H1 (cell line): ENCODE data around the gene GPANK1.

Experiments
- CHD1 ChIP-seq: IDR thresholded peaks from 2 replicates; pipeline ENCODE4 v1.6.1; 2012; ENCODE audit warnings: low read depth, low read length, improper control_type of control experiment
- CHD2 ChIP-seq: IDR thresholded peaks from 2 replicates; pipeline ENCODE4 v1.6.1; 2012; ENCODE audit warnings: low read length, improper control_type of control experiment
- EZH2 ChIP-seq: fragments of 200-600 bp; sonication (generic); IDR thresholded peaks from 2 replicates; pipeline ENCODE4 v1.7.1; 2012; ENCODE audit warnings: low read depth, mild to moderate bottlenecking, moderate library complexity, low read length, inconsistent platforms; ENCODE audit not compliant: severe bottlenecking
- GTF2F1 ChIP-seq: IDR thresholded peaks from 2 replicates; pipeline ENCODE4 v1.6.1; 2012; ENCODE audit warnings: low read depth, low read length, improper control_type of control experiment, borderline replicate concordance
- KDM4A ChIP-seq: IDR thresholded peaks from one replicate; pipeline ENCODE4 v1.7.1; 2012; ENCODE audit warnings: low read depth, mild to moderate bottlenecking, moderate library complexity, low read length, inconsistent platforms; ENCODE audit not compliant: severe bottlenecking
- MAFK ChIP-seq: IDR thresholded peaks from 2 replicates; pipeline ENCODE4 v1.6.1; 2012; ENCODE audit warnings: low read depth, mild to moderate bottlenecking, improper control_type of control experiment, low read length
- POLR2AphosphoS5 ChIP-seq: IDR thresholded peaks from 2 replicates; pipeline ENCODE4 v1.6.1; 2011; ENCODE audit warnings: low read depth, low read length
- RAD21 ChIP-seq, 2 experiments: IDR thresholded peaks in 1 of 2; conservative IDR thresholded peaks in 1 of 2; 2 replicates each; pipeline ENCODE4 v1.6.1; 2011; ENCODE audit warnings: low read depth in 2 of 2, low read length in 2 of 2, improper control_type of control experiment in 1 of 2, inconsistent platforms in 1 of 2, mild to moderate bottlenecking in 1 of 2, moderate library complexity in 1 of 2
- RFX5 ChIP-seq: IDR thresholded peaks from 2 replicates; pipeline ENCODE4 v1.6.1; 2011; ENCODE audit warnings: low read depth, low read length, improper control_type of control experiment, borderline replicate concordance
- SP1 ChIP-seq: IDR thresholded peaks from 2 replicates; pipeline ENCODE4 v1.6.1; 2011; ENCODE audit warnings: low read depth, low read length
- SP4 ChIP-seq: IDR thresholded peaks from 2 replicates; pipeline ENCODE4 v1.6.1; 2012; ENCODE audit warnings: low read length, inconsistent platforms
- SUZ12 ChIP-seq: fragments of 200-600 bp; sonication (generic); IDR thresholded peaks from 2 replicates; pipeline ENCODE4 v1.6.1; 2012; ENCODE audit warnings: mild to moderate bottlenecking, inconsistent platforms, low read length, moderate library complexity, mixed read lengths
- TF ChIP-seq, protein P1 (sequence below), 3 experiments: IDR thresholded peaks; 1 replicate in 2 of 3; 2 replicates in 1 of 3; pipeline versions ENCODE4 v1.5.1 to v1.6.1; 2011; ENCODE audit warnings: low read length in 3 of 3, mild to moderate bottlenecking in 3 of 3, inconsistent platforms in 2 of 3, low read depth in 1 of 3, moderate library complexity in 1 of 3; ENCODE audit not compliant: insufficient read depth in 1 of 3; ENCODE audit errors: control extremely low read depth in 1 of 3

GRCh38 chr6:31713465-31713864 is 48.7 kb upstream of the GPANK1 start:
- TF ChIP-seq, protein P1, sequence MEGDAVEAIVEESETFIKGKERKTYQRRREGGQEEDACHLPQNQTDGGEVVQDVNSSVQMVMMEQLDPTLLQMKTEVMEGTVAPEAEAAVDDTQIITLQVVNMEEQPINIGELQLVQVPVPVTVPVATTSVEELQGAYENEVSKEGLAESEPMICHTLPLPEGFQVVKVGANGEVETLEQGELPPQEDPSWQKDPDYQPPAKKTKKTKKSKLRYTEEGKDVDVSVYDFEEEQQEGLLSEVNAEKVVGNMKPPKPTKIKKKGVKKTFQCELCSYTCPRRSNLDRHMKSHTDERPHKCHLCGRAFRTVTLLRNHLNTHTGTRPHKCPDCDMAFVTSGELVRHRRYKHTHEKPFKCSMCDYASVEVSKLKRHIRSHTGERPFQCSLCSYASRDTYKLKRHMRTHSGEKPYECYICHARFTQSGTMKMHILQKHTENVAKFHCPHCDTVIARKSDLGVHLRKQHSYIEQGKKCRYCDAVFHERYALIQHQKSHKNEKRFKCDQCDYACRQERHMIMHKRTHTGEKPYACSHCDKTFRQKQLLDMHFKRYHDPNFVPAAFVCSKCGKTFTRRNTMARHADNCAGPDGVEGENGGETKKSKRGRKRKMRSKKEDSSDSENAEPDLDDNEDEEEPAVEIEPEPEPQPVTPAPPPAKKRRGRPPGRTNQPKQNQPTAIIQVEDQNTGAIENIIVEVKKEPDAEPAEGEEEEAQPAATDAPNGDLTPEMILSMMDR (IDR thresholded peaks at IDR 0.05; ENCODE audit: control extremely low read depth in 1 of 3, insufficient read depth in 1 of 3, low read depth in 1 of 3, low read length in 3 of 3): no peak
- no peak for TF ChIP-seq GTF2F1
- TF ChIP-seq SP1: no peak
- no peak for TF ChIP-seq KDM4A
- no peak for TF ChIP-seq MAFK
- no peak for TF ChIP-seq EZH2
- TF ChIP-seq POLR2AphosphoS5: no peak
- TF ChIP-seq SUZ12: no peak
- TF ChIP-seq SP4: no peak
- no peak for TF ChIP-seq CHD2
- TF ChIP-seq RAD21 (IDR thresholded peaks at IDR 0.05 in 1 of 2, conservative IDR thresholded peaks at IDR 0.05 in 1 of 2; ENCODE audit: low read depth in 2 of 2, low read length in 2 of 2): no peak
- TF ChIP-seq RFX5: no peak
- no peak for TF ChIP-seq CHD1
